HG03139 (cell line): Measurements from ENCODE around the gene SLC39A11.
"Not testable (repeated sequence)": the region's sequence is repeated elsewhere in the genome, so short reads cannot be mapped to it uniquely, and the experiment has no call there.

Source experiments
- ATAC-seq: cut with Tn5 transposase; IDR thresholded peaks from one replicate; pipeline ENCODE4 v1.9.1; 2021; ENCODE audit not compliant: unreplicated experiment

SLC39A11 gene

DNA sequence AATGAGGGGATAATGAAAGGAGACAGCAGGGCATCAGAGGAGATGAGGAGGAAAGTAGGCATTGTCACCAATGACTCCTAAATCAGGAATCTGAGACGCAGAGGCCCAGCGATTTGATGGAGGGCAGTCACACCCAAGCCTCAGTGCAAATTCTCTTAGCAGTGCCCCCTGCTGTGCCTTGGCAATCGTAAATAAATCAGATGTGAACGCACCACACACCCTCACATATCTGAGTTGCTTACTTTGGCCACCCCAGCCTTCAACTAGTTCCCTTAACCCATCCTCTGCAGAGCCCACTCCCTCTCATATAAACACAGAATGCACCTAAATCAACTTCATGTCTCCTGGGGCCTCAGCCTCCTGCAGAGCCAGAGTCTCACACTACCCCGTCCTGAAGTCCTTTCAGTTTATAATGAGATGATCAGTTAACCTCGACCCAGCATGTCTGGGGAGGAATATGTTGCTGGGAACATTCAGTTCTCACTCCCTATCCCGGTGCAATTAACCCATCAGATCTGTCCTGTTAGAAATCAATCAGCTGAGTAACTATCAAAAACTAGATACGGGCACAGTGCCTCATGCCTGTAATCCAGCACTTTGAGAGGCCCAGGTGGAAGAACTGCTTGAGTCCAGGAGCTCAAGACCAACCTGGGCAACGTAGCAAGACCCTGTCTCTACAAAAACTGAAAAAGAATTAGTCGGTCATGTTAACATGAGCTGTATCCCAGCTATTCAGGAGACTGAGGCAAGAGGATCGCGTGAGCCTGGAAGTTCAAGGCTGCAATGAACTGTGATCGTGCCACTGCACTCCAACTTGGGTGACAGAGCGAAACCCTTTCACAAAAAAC lies 78.4 kb downstream of the SLC39A11 start:
- no peak for ATAC-seq

- no peak for ATAC-seq
These were observed 79.2 kb downstream of the SLC39A11 start for GRCh38 chr17:73013301-73013700.

DNA sequence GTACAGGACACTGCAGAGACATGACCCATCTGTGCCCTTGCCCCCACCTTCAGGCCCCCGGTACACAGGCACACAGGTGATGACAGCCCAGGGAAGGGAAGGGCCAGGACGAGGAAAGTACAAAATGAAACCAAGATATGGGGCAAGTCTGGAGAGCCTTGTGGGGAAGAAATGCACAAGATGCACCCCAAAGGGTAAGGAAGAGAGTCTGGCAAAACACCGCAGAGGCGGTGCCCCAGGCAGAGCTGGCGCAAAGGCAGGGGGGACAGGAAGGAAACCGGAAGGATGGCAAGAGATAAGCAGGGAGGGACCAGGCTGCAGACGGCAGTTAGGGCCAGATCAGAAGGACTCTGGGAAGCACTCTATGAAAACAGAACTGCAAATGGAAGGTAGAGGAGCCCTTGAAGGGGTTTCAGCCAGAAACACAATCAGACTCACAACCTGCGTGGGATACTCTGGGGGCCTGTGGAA lies 81.4 kb downstream of the SLC39A11 start:
- ATAC-seq, result no peak

DNA sequence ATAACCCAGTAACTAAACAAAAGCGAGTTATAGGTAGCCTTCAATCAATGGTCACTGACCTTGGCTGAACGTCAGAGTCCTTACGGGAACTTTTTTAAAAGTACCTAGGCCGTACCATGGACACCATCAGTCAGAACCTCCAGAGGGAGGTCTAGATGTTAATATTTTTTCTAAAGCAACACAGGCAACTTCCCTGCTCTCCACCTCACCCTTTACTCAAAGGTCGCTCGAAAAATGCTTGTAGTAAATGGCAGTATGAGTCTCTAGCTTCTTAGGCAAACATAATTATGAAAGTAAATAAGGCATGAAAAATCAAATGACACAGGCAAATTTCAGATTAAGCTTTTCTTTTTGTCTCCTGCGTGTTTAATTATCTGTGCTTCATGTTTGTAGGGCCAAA lies 82.1 kb downstream of the SLC39A11 start:
- ATAC-seq, result no peak

DNA sequence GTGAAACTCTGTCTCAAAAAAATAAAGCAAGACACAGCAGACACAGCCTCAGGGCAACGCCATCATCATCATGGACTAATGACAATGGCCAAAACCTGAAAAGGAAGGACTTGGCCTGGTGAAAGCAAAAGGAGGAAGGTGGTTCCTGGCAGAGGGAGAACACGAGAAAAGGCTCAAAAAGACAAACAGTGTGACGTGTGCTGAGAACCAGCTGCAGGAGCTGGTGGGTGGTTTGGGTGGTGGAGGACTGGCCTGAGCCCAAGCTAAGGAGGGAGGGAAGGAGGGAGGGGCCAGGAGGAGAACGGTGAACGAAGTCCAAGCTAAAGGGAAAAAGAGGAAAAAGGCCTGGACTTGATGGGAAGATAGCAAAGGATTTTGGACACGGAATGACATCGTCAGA lies 85.1 kb downstream of the SLC39A11 start:
- no peak for ATAC-seq

DNA sequence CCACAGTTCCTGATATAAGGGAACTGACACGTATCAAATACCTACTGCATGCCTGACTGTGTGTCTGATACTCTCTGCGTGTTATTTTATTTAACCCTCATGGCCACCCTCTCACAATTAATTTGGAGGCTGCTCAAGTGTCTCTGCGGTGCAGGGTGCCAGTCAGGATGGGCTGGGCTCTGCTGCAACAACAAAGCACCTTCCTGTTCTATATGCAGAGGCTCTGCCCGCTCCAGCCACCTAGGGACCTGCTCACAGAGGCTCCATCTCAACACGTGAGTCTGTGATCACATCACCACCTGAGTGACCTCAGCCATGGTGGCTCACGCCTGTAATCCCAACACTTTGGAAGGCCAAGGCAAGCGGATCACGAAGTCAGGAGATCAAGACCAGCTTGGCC lies 87.1 kb downstream of the SLC39A11 start:
- ATAC-seq, result no peak

GRCh38 chr17:73003487-73003886 lies 89.0 kb downstream of the SLC39A11 start:
- no peak for ATAC-seq

GRCh38 chr17:73000832-73001231 lies 91.7 kb downstream of the SLC39A11 start:
- no peak for ATAC-seq

- not testable (repeated sequence) for ATAC-seq
These were observed 93.0 kb downstream of the SLC39A11 start for GRCh38 chr17:72999474-72999873.

GRCh38 chr17:72998343-72998742 lies 94.1 kb downstream of the SLC39A11 start:
- ATAC-seq, result no peak

GRCh38 chr17:72997559-72997958 lies 94.9 kb downstream of the SLC39A11 start:
- ATAC-seq, result no peak

GRCh38 chr17:72996791-72997190 lies 95.7 kb downstream of the SLC39A11 start:
- ATAC-seq, result no peak

- no peak for ATAC-seq
These were observed 97.4 kb downstream of the SLC39A11 start for GRCh38 chr17:72995008-72995656.

GRCh38 chr17:72992783-72993467 lies 99.6 kb downstream of the SLC39A11 start:
- ATAC-seq, result not testable (repeated sequence)

GRCh38 chr17:72991651-72992050 lies 100.8 kb downstream of the SLC39A11 start:
- ATAC-seq, result no peak

GRCh38 chr17:72989074-72989610 lies 103.3 kb downstream of the SLC39A11 start:
- no peak for ATAC-seq

GRCh38 chr17:72988451-72988850 lies 104.0 kb downstream of the SLC39A11 start:
- ATAC-seq, result no peak

DNA sequence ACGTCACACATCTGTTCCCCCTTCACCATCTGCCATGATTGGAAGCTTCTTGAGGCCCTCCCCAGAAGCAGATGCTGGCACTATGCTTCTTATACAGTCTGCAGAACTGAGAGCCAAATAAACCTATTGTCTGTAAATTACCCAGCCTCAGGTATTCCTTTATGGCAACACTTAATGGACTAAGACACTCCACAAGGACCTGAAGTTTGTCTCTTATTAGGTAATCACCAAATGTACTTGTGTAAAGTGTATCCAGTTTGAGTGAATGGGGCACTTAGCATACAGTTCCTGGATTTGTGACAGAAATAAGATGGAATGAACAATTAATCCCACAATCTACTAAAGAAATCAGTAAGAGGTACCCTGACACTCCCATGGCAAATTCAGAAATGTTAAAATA lies 105.3 kb downstream of the SLC39A11 start:
- no peak for ATAC-seq

- peak; percentile 80 for ATAC-seq
These were observed 106.4 kb downstream of the SLC39A11 start for GRCh38 chr17:72985882-72986720.

GRCh38 chr17:72984926-72985325 lies 107.6 kb downstream of the SLC39A11 start:
- ATAC-seq, result no peak
